Measurements from ENCODE around the gene NECTIN3. TPM values are rescaled to one million over a fixed set of nuclear protein-coding genes. Genes with fewer than 3 reads are reported as not detected.

Gene NECTIN3, protein sequence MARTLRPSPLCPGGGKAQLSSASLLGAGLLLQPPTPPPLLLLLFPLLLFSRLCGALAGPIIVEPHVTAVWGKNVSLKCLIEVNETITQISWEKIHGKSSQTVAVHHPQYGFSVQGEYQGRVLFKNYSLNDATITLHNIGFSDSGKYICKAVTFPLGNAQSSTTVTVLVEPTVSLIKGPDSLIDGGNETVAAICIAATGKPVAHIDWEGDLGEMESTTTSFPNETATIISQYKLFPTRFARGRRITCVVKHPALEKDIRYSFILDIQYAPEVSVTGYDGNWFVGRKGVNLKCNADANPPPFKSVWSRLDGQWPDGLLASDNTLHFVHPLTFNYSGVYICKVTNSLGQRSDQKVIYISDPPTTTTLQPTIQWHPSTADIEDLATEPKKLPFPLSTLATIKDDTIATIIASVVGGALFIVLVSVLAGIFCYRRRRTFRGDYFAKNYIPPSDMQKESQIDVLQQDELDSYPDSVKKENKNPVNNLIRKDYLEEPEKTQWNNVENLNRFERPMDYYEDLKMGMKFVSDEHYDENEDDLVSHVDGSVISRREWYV
- total RNA-seq: 5.5 TPM

DNA sequence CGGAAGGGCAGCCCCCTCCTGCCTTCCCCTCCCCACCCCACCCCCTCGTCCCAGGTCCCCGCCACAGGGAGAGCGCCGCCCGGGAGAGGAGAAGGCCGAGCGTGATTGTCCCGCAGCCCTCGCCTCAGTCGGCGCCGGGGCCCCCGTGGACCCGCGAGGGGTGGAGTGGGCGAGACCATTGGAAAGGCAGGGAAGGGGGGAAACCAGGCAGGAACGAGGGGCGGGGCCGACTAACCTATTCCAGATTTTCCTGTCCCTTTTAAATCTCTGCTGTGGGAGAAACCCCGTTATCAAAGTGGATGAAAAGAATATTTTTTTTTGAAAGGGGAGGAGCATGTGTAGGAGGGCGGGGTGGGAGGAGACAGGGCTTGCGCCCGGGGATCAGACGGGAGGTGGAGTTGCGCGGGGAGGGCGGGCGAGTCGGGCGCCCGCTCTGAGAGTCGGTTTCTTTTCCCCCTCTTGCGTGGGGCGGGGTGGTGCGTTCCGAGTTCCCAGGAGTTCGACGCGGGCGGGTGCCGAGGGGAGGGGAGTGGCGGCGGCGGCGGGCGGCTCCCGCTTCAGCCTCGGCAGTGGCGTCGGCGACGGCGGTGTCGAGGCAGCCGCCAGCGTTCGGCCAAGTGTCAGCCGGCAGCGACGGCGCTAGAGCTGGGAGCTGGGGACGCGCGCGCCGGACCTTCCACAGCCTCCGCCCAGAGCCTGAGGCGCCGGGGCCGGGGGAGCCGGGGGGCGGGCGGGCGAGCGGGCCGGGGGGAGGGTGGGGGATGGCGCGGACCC lies at the start of gene NECTIN3:
TSS of gene NECTIN3 (plus strand) at position 560 of the 774 bp plus-strand sequence. CDS start at position 762, 202 bp downstream.
- Histone ChIP-seq H3K4me1 (ENCODE audit: insufficient read depth, low read length) (peaks cover 23% of the 10 kb centered on the region), H3K9me3 (ENCODE audit: low read depth, low read length) (no peaks in the 10 kb centered on the region), H3K27me3 (ENCODE audit: insufficient read depth, low read length) (peaks cover 63% of the 10 kb centered on the region), H3K4me3 (ENCODE audit: low read length) (peak within 1 kb of the TSS; percentile 38)

GRCh38 chr3:111027868-111028267 lies 43.7 kb upstream of the NECTIN3 start:
- Histone ChIP-seq H3K4me3 (ENCODE audit: low read length) (no peak overlapping the region), H3K4me1 (ENCODE audit: insufficient read depth, low read length) (no peaks in the 10 kb centered on the region), H3K9me3 (ENCODE audit: low read depth, low read length) (no peaks in the 10 kb centered on the region), H3K27me3 (ENCODE audit: insufficient read depth, low read length) (no peaks in the 10 kb centered on the region)

DNA sequence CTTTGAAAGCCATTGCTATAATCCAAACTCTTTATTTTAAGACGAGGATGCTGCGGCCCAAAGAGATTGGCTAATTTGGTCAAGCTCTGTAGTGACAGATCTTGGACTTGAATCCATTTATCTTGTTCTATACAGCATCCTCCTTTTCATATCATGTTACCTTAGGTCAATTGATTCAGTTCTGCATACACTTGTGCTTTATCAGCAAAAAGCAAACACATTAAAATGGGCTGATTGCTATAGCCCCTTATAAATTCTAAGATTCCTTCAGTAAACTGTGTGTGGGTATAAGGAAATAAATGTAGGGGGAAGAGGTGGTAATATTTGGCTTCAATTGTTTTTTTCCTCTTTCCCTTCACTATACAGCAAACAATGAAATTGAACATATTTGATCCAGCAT lies 40.1 kb upstream of the NECTIN3 start:
- Histone ChIP-seq H3K4me1 (ENCODE audit: insufficient read depth, low read length) (no peaks in the 10 kb centered on the region), H3K4me3 (ENCODE audit: low read length) (no peak overlapping the region), H3K27me3 (ENCODE audit: insufficient read depth, low read length) (no peaks in the 10 kb centered on the region), H3K9me3 (ENCODE audit: low read depth, low read length) (peaks cover 5% of the 10 kb centered on the region)

DNA sequence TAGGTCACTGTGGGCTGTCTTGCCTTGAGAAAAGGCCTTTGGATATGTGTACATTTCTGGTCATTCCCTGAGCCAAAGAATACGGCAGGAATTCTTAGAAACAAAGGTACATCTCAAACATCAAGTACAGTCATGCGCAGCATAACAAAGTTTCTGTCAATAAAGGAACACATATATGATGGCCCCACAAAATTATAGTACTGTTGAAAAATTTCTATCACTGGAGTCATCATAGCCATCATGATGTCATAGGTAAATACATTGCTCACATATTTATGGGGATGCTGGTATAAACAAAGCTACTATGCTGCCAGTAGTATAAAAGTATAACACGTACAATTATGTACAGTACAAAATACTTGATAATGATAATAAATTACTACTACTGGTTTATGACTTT lies 38.9 kb upstream of the NECTIN3 start:
- no peaks in the 10 kb centered on the region for H3K4me1 ChIP-seq (ENCODE audit: insufficient read depth, low read length)
- no peaks in the 10 kb centered on the region for H3K27me3 ChIP-seq (ENCODE audit: insufficient read depth, low read length)
- H3K9me3 ChIP-seq (ENCODE audit: low read depth, low read length): peaks cover 11% of the 10 kb centered on the region
- no peak overlapping the region for H3K4me3 ChIP-seq (ENCODE audit: low read length)

DNA sequence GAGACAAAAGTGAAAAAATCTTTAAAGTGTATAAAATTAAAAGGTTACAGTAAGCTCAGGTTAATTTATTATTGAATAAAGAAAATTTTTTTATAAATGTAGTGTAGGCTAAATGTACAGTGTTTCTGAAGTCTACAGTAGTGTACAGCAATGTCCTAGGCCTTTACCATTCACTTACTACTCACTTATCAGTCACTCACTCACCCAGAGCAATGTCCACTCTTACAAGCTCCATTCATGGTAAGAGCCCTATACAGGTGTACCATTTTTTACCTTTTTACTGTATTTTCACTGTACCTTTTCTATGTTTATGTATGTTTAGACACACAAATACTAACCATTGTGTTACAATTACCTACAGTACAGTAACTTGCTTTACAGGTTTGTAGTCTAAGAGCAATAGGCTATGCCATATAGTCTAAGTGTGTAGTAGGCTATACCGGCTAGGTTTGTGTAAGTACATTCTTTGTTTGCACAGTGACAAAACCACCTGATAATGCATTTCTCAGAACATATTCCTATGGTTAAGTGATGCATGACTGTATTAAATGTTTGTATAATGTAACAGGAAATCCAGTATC lies 38.1 kb upstream of the NECTIN3 start:
- Histone ChIP-seq H3K4me1 (ENCODE audit: insufficient read depth, low read length) (no peaks in the 10 kb centered on the region), H3K4me3 (ENCODE audit: low read length) (no peak overlapping the region), H3K9me3 (ENCODE audit: low read depth, low read length) (peaks cover 14% of the 10 kb centered on the region), H3K27me3 (ENCODE audit: insufficient read depth, low read length) (no peaks in the 10 kb centered on the region)

DNA sequence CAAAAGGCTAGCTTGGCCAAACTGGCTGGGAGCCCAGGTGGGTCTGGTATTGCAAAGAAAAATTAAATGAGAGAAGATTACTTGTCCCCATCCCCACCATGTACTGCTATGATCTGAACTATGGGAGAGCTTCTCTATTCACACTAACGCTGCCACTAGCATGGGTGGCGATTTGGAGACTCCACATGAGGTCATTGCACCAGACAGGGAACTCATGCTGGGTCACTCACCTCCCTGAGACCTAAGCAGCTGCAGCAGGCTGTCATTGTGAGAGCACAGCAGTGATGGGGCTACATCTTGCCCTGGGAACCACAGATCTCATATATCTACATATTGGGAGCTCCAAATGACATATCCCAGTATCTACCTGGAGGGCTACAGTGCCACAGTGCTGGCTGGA lies 36.3 kb upstream of the NECTIN3 start:
- H3K9me3 ChIP-seq (ENCODE audit: low read depth, low read length): peaks cover 14% of the 10 kb centered on the region
- no peak overlapping the region for H3K4me3 ChIP-seq (ENCODE audit: low read length)
- no peaks in the 10 kb centered on the region for H3K4me1 ChIP-seq (ENCODE audit: insufficient read depth, low read length)
- H3K27me3 ChIP-seq (ENCODE audit: insufficient read depth, low read length): no peaks in the 10 kb centered on the region

DNA sequence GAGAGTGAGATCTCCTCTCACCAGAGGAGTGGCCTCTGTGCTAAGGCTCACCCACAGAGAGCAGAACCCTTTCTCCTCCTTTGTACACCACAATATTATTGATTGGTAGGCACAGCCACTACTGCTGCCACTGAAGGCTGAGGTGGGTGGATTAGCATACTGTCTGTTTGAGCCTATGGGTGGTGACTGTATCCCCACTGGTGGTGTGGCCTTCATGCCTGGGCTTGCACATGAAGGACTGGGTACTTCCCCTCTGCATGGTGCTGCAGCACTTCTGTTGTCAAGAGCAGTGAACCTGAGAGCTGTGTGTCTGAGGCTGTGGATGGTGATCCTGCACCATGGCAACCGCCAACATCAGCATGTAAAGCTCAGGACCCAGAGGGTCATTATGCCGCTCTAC lies 35.7 kb upstream of the NECTIN3 start:
- Histone ChIP-seq H3K4me3 (ENCODE audit: low read length) (no peak overlapping the region), H3K27me3 (ENCODE audit: insufficient read depth, low read length) (no peaks in the 10 kb centered on the region), H3K4me1 (ENCODE audit: insufficient read depth, low read length) (no peaks in the 10 kb centered on the region), H3K9me3 (ENCODE audit: low read depth, low read length) (peaks cover 14% of the 10 kb centered on the region)

GRCh38 chr3:111040959-111041358 lies 30.7 kb upstream of the NECTIN3 start:
- Histone ChIP-seq H3K4me3 (ENCODE audit: low read length) (no peak overlapping the region), H3K9me3 (ENCODE audit: low read depth, low read length) (peaks cover 14% of the 10 kb centered on the region), H3K4me1 (ENCODE audit: insufficient read depth, low read length) (no peaks in the 10 kb centered on the region), H3K27me3 (ENCODE audit: insufficient read depth, low read length) (no peaks in the 10 kb centered on the region)

GRCh38 chr3:111045564-111045963 lies 26.1 kb upstream of the NECTIN3 start:
- Histone ChIP-seq H3K4me1 (ENCODE audit: insufficient read depth, low read length) (no peaks in the 10 kb centered on the region), H3K4me3 (ENCODE audit: low read length) (no peak overlapping the region), H3K27me3 (ENCODE audit: insufficient read depth, low read length) (no peaks in the 10 kb centered on the region), H3K9me3 (ENCODE audit: low read depth, low read length) (no peaks in the 10 kb centered on the region)

DNA sequence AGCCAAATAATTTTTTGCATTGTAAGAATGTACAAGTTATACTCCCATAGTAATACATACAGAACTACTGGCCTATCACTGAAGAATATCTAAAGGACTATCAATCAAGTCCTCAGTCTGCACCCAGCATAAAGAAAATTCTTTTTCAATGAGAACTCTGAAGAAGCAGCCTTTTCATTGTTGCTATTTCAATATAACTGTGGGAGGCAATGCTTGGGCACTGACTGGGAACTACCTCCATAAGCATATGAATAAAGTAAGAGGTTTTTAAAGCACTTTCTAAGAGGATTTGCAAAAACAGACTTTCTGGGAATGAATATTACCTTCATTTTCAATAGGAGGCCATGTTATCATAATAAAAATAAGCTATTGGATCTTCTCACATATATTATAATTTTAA lies 24.6 kb upstream of the NECTIN3 start:
- H3K27me3 ChIP-seq (ENCODE audit: insufficient read depth, low read length): no peaks in the 10 kb centered on the region
- H3K4me3 ChIP-seq (ENCODE audit: low read length): no peak overlapping the region
- H3K4me1 ChIP-seq (ENCODE audit: insufficient read depth, low read length): no peaks in the 10 kb centered on the region

DNA sequence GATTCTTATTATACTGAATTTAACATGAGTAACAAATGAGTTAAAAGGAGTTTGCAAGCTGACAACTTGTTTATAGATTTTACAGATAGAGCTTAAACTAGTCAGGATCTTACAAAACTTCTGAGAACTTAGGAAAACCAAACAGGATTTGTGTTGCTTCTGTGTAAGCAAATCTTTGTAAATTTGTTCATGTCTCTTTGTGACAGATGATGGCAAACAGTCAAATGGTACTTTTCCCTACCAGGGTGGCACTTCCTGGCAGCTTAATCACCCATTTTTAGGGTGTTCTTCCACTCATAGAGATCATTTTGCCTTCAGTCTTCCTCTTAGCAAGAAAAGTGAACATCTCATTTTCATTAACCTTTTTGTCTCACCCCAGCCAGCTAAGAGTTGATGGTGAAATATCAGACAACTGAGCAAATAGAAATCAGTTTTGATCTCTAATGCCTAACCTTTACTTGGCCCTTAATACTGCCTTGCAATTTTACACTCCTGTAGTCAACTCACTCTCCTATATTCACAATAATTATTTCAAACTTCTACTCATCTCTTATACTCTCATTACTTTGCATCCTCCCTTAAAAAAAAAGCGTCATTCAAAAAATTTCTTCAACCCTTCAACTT lies 23.7 kb upstream of the NECTIN3 start:
- Histone ChIP-seq H3K4me1 (ENCODE audit: insufficient read depth, low read length) (no peaks in the 10 kb centered on the region), H3K4me3 (ENCODE audit: low read length) (no peak overlapping the region), H3K9me3 (ENCODE audit: low read depth, low read length) (no peaks in the 10 kb centered on the region), H3K27me3 (ENCODE audit: insufficient read depth, low read length) (no peaks in the 10 kb centered on the region)

More for the DNA sequence above, 24.6 kb upstream of the NECTIN3 start:
- H3K9me3 ChIP-seq (ENCODE audit: low read depth, low read length): no peaks in the 10 kb centered on the region

DNA sequence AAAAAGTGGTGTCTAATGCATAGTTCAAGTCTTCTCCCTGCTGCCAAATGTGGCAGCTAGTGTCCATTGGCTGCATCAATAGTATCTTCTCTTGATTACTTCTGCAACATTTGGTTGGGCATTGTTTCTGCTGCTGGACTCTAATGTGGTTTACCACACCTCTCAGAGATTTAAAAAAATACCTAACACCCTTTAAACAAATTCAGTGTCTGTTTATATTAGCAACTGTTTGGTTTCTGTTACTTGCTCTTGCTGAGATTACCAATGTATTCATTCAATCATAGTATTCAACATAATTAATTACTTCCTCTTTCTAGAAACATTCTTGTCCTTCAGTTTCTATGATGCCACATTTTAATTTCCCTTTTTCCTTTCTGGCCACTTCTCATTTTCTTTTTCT lies 20.3 kb upstream of the NECTIN3 start:
- peaks cover 2% of the 10 kb centered on the region for H3K27me3 ChIP-seq (ENCODE audit: insufficient read depth, low read length)
- H3K9me3 ChIP-seq (ENCODE audit: low read depth, low read length): no peaks in the 10 kb centered on the region
- no peaks in the 10 kb centered on the region for H3K4me1 ChIP-seq (ENCODE audit: insufficient read depth, low read length)
- no peak overlapping the region for H3K4me3 ChIP-seq (ENCODE audit: low read length)

DNA sequence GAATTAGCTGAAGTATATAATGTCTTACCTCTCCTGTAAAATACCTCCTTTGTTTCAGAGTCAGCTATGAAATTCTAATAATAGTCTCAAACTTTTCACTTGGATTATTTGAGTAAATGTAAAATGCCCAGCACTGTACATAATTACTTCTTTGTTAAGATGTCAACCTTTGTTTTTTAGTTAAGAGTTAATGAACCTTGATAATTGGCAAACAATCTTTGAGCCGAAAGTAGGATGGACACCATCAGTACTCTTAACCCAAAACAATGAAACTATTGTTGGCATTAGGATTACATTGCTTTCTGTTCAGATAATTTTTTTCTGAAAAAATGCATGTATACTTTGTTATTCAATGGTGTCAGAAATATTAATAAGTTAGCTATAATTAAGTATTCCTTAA lies 3.0 kb upstream of the NECTIN3 start:
- peaks cover 23% of the 10 kb centered on the region for H3K4me1 ChIP-seq (ENCODE audit: insufficient read depth, low read length)
- peaks cover 40% of the 10 kb centered on the region for H3K27me3 ChIP-seq (ENCODE audit: insufficient read depth, low read length)
- H3K9me3 ChIP-seq (ENCODE audit: low read depth, low read length): no peaks in the 10 kb centered on the region
- no peak overlapping the region for H3K4me3 ChIP-seq (ENCODE audit: low read length)

- Histone ChIP-seq H3K9me3 (ENCODE audit: low read depth, low read length) (no peaks in the 10 kb centered on the region), H3K4me3 (ENCODE audit: low read length) (peak overlapping the region; percentile 38), H3K27me3 (ENCODE audit: insufficient read depth, low read length) (peaks cover 53% of the 10 kb centered on the region), H3K4me1 (ENCODE audit: insufficient read depth, low read length) (peaks cover 23% of the 10 kb centered on the region)
Measured at GRCh38 chr3:111069974-111070771, 1.4 kb upstream of the NECTIN3 start.
